GM12878 (cell line): ENCODE results near the gene BBC3. TPM values are rescaled to one million over a fixed set of nuclear protein-coding genes. Genes with fewer than 3 reads are reported as not detected.

Source experiments
- ATAC-seq: fragments of 200-7000 bp; cut with Tn5 transposase; 3 replicates; pipeline ENCODE4 v1.9.1; 2020; ENCODE audit warnings: mild to moderate bottlenecking, moderate library complexity
- BruUV-seq: library from RNA; stranded (reverse); fragments of 400-500 nt; replicated peaks from 2 replicates; lab custom pipeline; 2021; lab: Mats Ljungman, UMichigan
- CTCF ChIA-PET: fragments of 300-600 bp; sonication (Branson Sonifier 250); formaldehyde crosslinking; extraction: SDS; loops from one replicate; lab custom pipeline; 2021; ENCODE audit warnings: inconsistent platforms; lab: Yijun Ruan, JAX
- POLR2A ChIA-PET: fragments of 350-600 bp; formaldehyde crosslinking; extraction: SDS; loops from one replicate; lab custom pipeline; 2021; ENCODE audit warnings: inconsistent platforms; lab: Charles Lee
- RAD21 ChIA-PET: fragments of 300-600 bp; sonication (Branson Sonifier 250); formaldehyde crosslinking; loops from one replicate; lab custom pipeline; 2023; ENCODE audit warnings: antibody characterized with exemption; ENCODE audit not compliant: unreplicated experiment; lab: Charles Lee
- SMC1A ChIA-PET: fragments of 300-600 bp; sonication (Branson Sonifier 250); formaldehyde crosslinking; loops from one replicate; lab custom pipeline; 2023; ENCODE audit not compliant: unreplicated experiment, uncharacterized antibody; lab: Charles Lee
- DNase-seq: peaks from one replicate; pipeline ENCODE4 v3.0.0-alpha.2; 2011; ENCODE audit warnings: low read depth, low spot score
- FAIRE-seq: peaks from 3 replicates; lab custom pipeline; 2011; peaks lifted over from hg19 to GRCh38; lab: Jason Lieb, UNC
- H2AFZ ChIP-seq: 2 replicates; pipeline ENCODE4 v1.6.0; 2011; ENCODE audit warnings: low read depth, low read length, control low read depth; ENCODE audit not compliant: control insufficient read depth
- H3K27ac ChIP-seq: 2 replicates; pipeline ENCODE4 v1.5.1; 2011; ENCODE audit warnings: control low read depth; ENCODE audit not compliant: control insufficient read depth, insufficient read depth
- H3K27me3 ChIP-seq, 2 experiments: replicated peaks in 1 of 2; 2 replicates each; pipeline versions ENCODE4 v1.6.0 to v1.6.1; 2011; ENCODE audit warnings: low read length in 1 of 2; ENCODE audit not compliant: control insufficient read depth in 2 of 2, insufficient read depth in 2 of 2
- H3K36me3 ChIP-seq, 2 experiments: 2 replicates each; pipeline ENCODE4 v1.5.1; 2011; ENCODE audit warnings: low read length in 1 of 2; ENCODE audit not compliant: control insufficient read depth in 2 of 2, insufficient read depth in 2 of 2
- H3K4me1 ChIP-seq: 2 replicates; pipeline ENCODE4 v1.6.1; 2011; ENCODE audit warnings: mild to moderate bottlenecking, low read length, moderate library complexity, mixed read lengths; ENCODE audit not compliant: control insufficient read depth, insufficient read depth
- H3K4me2 ChIP-seq: 2 replicates; pipeline ENCODE4 v1.6.0; 2011; ENCODE audit warnings: control low read depth; ENCODE audit not compliant: control insufficient read depth, insufficient read depth
- H3K4me3 ChIP-seq: fragments of 200-600 bp; sonication (generic); 2 replicates; pipeline ENCODE4 v1.5.1; 2016
- H3K79me2 ChIP-seq: 2 replicates; pipeline ENCODE4 v1.6.0; 2011; ENCODE audit warnings: low read length; ENCODE audit not compliant: control insufficient read depth, insufficient read depth
- H3K9ac ChIP-seq: 2 replicates; pipeline ENCODE4 v1.8.0; 2011; ENCODE audit warnings: low read length, control low read depth, mixed read lengths; ENCODE audit not compliant: control insufficient read depth, insufficient read depth
- H3K9me3 ChIP-seq: replicated peaks from 3 replicates; pipeline ENCODE4 v1.5.1; 2011; ENCODE audit warnings: mild to moderate bottlenecking, low read length; ENCODE audit not compliant: control insufficient read depth, insufficient read depth
- H4K20me1 ChIP-seq: 2 replicates; pipeline ENCODE4 v1.6.0; 2011; ENCODE audit not compliant: control insufficient read depth, insufficient read depth
- ASH2L ChIP-seq: fragments of 300-600, 200-600 bp; sonication (generic); IDR thresholded peaks from 2 replicates; pipeline ENCODE4 v1.6.1; 2017; ENCODE audit warnings: low read depth, mild to moderate bottlenecking, borderline replicate concordance
- CREB1 ChIP-seq: IDR thresholded peaks from 2 replicates; pipeline ENCODE4 v1.6.1; 2012; ENCODE audit warnings: low read depth, mild to moderate bottlenecking, inconsistent platforms
- CREM ChIP-seq: IDR thresholded peaks from 2 replicates; pipeline ENCODE4 v1.6.1; 2014; ENCODE audit warnings: antibody characterized with exemption, low read depth
- KDM1A ChIP-seq: fragments of 200-600 bp; sonication (generic); IDR thresholded peaks from 2 replicates; pipeline ENCODE4 v1.6.1; 2016; ENCODE audit warnings: borderline replicate concordance
- MTA2 ChIP-seq: fragments of 450-650 bp; IDR thresholded peaks from 2 replicates; pipeline ENCODE4 v1.6.1; 2016; ENCODE audit warnings: low read depth, mild to moderate bottlenecking, moderate library complexity
- NFXL1 ChIP-seq: fragments of 450-650 bp; IDR thresholded peaks from 2 replicates; pipeline ENCODE4 v1.6.1; 2017; ENCODE audit warnings: antibody characterized with exemption, mild to moderate bottlenecking, borderline replicate concordance
- NR2F1 ChIP-seq: fragments of 450-650 bp; conservative IDR thresholded peaks from 2 replicates; pipeline ENCODE4 v1.6.1; 2017; ENCODE audit warnings: mild to moderate bottlenecking
- NRF1 ChIP-seq: conservative IDR thresholded peaks from 2 replicates; pipeline ENCODE4 v1.6.1; 2011; ENCODE audit warnings: mild to moderate bottlenecking, low read depth, low read length, improper control_type of control experiment
- PAX5 ChIP-seq: IDR thresholded peaks from 2 replicates; pipeline ENCODE4 v1.6.1; 2011; ENCODE audit warnings: low read depth, low read length, borderline replicate concordance
- RCOR1 ChIP-seq: conservative IDR thresholded peaks from 2 replicates; pipeline ENCODE4 v1.6.1; 2012; ENCODE audit warnings: low read depth, low read length, improper control_type of control experiment
- SIN3A ChIP-seq: IDR thresholded peaks from 2 replicates; pipeline ENCODE4 v1.6.1; 2012; ENCODE audit warnings: low read depth, low read length, improper control_type of control experiment
- SREBF2 ChIP-seq: IDR thresholded peaks from 2 replicates; pipeline ENCODE4 v1.6.1; 2012; ENCODE audit warnings: mild to moderate bottlenecking, low read length
- TCF3 ChIP-seq: IDR thresholded peaks from 2 replicates; pipeline ENCODE4 v1.6.1; 2012; ENCODE audit warnings: low read depth, mild to moderate bottlenecking, low read length, borderline replicate concordance; ENCODE audit not compliant: insufficient read depth
- ZNF24 ChIP-seq: fragments of 450-650 bp; IDR thresholded peaks from 2 replicates; pipeline ENCODE4 v1.6.1; 2017; ENCODE audit warnings: antibody characterized with exemption, mild to moderate bottlenecking
- WGBS: methylation state at CpG from one replicate; pipeline ENCODE4 v1.1.6; 2016; ENCODE audit warnings: low lambda C conversion rate; ENCODE audit not compliant: insufficient replicate concordance, insufficient coverage; ENCODE audit errors: missing lambda C conversion rate; 5-methylcytosine and 5-hydroxymethylcytosine counted together
- in situ Hi-C: fragments of 300-500 bp; cut with MboI; formaldehyde crosslinking; loops from 9 replicates; pipeline ENCODE4 v1.14.3; 2018; ENCODE audit warnings: mixed read lengths
- intact Hi-C: fragments of 100-400 bp; cut with micrococcal nuclease; formaldehyde crosslinking; loops from one replicate; pipeline ENCODE4 v1.14.2; 2022; ENCODE audit not compliant: unreplicated experiment
- polyA plus RNA-seq, 11 experiments: library from polyadenylated mRNA; depleted of rRNA in 4 of 11; unstranded in 6 of 11; stranded (reverse) in 5 of 11; fragments of >200 nt; fragmentation: Nextera tagmentation in 4 of 11; fragmentation: Illumina TruSeq in 1 of 11; extraction: Ambion mirVana in 4 of 11; extraction: Trizol in 1 of 11; gene quantifications; 1 replicate in 1 of 11; 2 replicates in 10 of 11; pipeline versions ENCODE4 v1.2.1 to v1.2.3, GENCODE V29; 2011 to 2016; ENCODE audit warnings: inconsistent platforms in 2 of 11, missing spikeins in 2 of 11, low read depth in 1 of 11
- total RNA-seq, 4 experiments: library from RNA; depleted of rRNA in 3 of 4; stranded (reverse); fragments of >200 nt in 3 of 4; fragmentation: Illumina TruSeq in 1 of 4; extraction: Trizol in 1 of 4; gene quantifications; 2 replicates each; pipeline versions ENCODE4 v1.2.1 to v1.2.3, GENCODE V29; 2013 to 2021
- TF ChIP-seq, protein P1 (sequence below): IDR thresholded peaks from 2 replicates; pipeline ENCODE4 v1.6.1; 2012; ENCODE audit warnings: low read length, inconsistent platforms

BBC3 gene
- total and polyA plus RNA-seq, 10 of the 15 experiments (the other 5 are each of a cell fraction or from before 2014, with no cell fraction given) = 0.10 to 17.9 (median 7.5) TPM

GRCh38 chr19:47179653-47180310 lies 51.2 kb downstream of the BBC3 start:
- intact Hi-C loops = no loop called here
- ChIA-PET POLR2A (interaction anchor here (0.8 kb wide), 1 partner anchor 167 kb away, joined by 3 read pairs; no protein-coding TSS in a partner anchor), RAD21 (no interaction called here), CTCF (interaction anchor here (0.6 to 2.1 kb wide), 3 partner anchors 7 to 64 kb away, joined by 5 to 11 read pairs (median 8); no protein-coding TSS in a partner anchor), SMC1A (interaction anchor here (0.9 to 1.3 kb wide), 2 partner anchors 8 to 30 kb away, joined by 3 read pairs; no protein-coding TSS in a partner anchor)
- peaks cover 2% of the 10 kb centered on the region; the same call in 1 of the 2 replicates for H3K79me2 ChIP-seq
- FAIRE-seq = no peak
- H3K36me3 ChIP-seq = peaks cover 11 to 35% of the 10 kb centered on the region in 2 experiments
- no peak for DNase-seq
- no peaks in the 10 kb centered on the region for H3K27me3 ChIP-seq
- no peak for ATAC-seq
- peaks cover 8% of the 10 kb centered on the region for H3K4me1 ChIP-seq
- TF ChIP-seq NR2F1 (no peak), TCF3 (no peak), RCOR1 (no peak), SIN3A (no peak), ASH2L (no peak), KDM1A (no peak), MTA2 (no peak), NFXL1 (no peak), NRF1 (no peak), CREM (no peak), SREBF2 (no peak), PAX5 (no peak), ZNF24 (no peak), CREB1 (no peak)
- TF ChIP-seq, protein P1, sequence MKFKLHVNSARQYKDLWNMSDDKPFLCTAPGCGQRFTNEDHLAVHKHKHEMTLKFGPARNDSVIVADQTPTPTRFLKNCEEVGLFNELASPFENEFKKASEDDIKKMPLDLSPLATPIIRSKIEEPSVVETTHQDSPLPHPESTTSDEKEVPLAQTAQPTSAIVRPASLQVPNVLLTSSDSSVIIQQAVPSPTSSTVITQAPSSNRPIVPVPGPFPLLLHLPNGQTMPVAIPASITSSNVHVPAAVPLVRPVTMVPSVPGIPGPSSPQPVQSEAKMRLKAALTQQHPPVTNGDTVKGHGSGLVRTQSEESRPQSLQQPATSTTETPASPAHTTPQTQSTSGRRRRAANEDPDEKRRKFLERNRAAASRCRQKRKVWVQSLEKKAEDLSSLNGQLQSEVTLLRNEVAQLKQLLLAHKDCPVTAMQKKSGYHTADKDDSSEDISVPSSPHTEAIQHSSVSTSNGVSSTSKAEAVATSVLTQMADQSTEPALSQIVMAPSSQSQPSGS = no peak
- TF ChIP-seq, all 136 proteins: peak for 0
- H3K27ac ChIP-seq = no peak overlapping the region
- H3K4me2 ChIP-seq = no peak overlapping the region
- no peak overlapping the region for H2AFZ ChIP-seq
- H3K9me3 ChIP-seq = no peaks in the 10 kb centered on the region
- in situ Hi-C loops = no loop called here
- H3K9ac ChIP-seq = no peak overlapping the region
- no peaks in the 10 kb centered on the region for H4K20me1 ChIP-seq
- WGBS = 86% methylated on average over 4 of the region's 4 CpGs
- no peak overlapping the region for H3K4me3 ChIP-seq
- no TSS peak for BruUV-seq
